HG03196 (cell line): ENCODE results near the gene MUC7.
"Not testable (repeated sequence)": the region's sequence is repeated elsewhere in the genome, so short reads cannot be mapped to it uniquely, and the experiment has no call there.

ENCODE experiments used
- ATAC-seq: cut with Tn5 transposase; IDR thresholded peaks from one replicate; pipeline ENCODE4 v1.9.1; 2021; ENCODE audit not compliant: unreplicated experiment

The MUC7 gene

DNA sequence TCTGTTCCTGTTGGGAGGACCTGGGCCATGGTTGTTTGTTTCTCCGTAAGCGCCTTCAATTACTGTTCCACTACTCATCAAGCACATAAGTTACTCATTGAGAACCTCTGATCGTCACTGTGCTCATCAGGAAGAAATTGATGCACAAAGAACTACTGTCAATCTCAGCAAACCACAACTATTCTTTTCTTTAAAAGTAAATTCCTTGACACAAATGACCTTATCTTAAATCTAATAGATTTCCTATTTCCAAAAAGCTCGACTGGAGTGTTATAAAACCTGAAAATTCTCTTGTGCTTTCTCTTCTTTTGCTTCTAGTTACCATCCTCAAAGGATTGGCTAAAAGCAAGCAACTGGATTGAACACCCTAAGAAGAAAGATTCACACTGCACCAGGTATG is at the start of gene MUC7:
Gene MUC7 (plus strand): TSS at position 301 of the 400 bp plus-strand sequence. CDS start 1,825 bp downstream, outside the sequence.
- no peak for ATAC-seq

DNA sequence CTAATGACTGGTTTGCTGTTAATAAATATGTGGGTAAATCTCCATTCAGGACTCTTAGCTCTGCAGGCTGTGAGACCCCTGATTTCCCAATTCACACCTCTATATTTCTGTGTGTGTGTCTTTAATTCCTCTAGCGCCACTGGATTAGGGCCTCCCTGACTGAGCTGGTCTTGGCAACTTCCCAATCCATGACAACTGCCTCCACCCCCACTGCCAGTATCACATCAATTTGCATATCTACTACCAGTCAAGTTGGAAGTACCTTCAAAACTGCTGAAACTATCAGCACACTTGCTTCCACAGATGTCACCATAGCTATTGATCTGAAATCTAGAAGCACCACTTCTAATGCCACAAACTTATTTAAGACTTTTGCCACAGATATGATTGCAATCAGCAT is 46.7 kb upstream of the MUC7 start:
- no peak for ATAC-seq

DNA sequence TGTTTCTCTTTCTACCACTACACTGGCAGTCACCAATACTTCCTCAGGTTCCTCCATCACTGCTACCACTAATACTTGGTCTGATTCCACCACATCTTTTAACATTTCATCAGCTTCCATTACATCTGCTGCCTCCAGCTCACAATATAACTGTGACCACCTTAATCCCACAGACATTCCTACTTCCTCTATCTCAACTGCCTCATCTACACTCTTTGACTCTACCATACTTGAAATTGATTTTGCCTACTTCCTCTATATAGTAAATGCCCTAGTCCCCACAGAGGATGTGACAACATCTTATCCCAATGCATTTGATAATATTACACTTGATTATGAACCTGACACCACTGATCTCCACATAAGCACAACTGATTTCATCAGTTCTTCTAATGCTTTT is 45.2 kb upstream of the MUC7 start:
- no peak for ATAC-seq

DNA sequence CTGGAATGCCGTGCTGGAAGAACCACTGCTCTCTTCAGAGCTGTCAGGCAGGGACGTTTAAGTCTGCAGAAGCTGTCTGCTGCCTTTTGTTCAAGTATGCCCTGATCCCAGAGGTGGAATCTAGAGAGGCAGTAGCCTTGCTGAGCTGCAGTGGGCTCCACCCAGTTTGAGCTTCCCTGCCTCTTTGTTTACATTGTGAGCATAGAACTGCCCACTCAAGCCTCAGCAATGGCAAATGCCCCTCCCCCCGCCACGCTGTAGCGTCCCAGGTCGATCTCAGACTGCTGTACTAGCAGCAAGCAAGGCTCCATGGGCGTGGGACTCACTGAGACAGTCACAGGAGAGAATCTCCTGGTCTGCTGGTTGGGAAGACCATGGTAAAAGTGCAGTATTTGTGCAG is 34.8 kb upstream of the MUC7 start:
- no peak for ATAC-seq

DNA sequence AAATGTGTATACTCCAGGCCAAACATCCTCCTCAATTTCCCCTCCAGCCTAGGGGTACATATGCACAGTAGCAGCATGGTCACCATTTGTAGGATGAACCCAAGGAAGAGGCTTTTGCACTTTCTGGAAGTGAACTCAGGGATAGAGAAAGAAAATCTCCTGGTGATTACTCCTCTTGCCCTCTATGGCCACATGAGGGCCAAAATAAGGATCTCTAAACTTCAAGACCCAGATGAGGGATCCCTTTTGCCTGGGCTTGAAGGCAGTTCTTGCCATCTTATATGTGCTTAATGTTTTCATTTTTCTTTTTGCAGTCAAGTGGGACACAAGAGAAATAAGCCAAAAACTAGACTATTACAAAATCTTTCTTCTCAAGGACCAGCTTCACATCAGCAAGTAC is 29.5 kb upstream of the MUC7 start:
- no peak for ATAC-seq

DNA sequence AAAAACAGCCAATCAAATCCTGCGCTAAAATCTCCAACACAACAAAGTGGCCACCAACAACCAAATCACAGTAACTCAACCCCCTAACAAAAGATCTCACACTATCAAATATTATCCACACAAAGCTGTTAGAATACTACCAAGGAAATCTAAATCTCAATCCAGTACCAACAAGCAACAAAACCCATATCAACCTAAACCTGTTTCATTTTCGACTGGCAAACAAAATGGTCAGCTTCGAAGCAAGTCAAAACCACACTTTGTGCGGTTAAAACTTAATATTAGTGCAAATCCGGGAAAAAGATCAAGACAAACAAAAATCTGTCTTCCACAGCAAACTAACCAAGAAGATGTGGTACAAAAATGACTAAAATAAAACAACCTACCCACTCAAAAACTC is 28.7 kb upstream of the MUC7 start:
- no peak for ATAC-seq

DNA sequence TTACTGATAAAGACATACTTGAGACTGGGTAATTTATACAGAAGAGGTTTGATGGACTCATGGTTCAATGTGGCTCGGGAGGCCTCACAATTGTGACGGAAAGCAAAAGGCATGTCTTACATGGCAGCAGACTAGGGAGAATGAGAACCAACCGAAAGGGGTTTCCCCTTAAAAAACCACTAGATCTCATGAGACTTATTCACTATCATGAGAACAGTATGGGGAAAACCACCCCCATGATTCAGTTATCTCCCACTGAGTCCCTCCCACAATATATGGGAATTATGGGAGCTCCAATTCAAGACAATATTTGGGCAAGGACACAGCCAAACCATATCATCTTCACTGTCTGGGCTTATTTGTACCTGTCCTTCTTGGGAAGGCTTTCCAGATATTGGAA is 22.8 kb upstream of the MUC7 start:
- no peak for ATAC-seq

DNA sequence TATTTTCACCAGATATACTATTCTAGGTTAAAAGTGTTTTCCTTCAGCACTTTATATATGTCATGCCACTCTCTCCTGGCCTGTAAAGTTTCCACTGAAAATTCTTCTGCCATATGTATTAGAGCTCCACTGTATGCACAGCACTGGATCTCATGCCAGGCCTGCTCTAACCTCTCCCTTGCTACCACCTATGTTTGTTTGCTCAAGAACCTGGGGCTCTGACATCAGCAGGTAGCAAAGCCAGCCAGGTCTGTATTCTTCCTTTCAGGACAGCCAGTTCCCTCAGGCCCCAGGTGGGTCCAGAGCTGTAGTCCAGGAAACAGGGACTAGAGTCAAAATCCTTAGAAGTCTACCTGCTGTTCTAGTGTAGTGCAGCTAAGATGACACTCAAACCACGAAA is 19.1 kb upstream of the MUC7 start:
- no peak for ATAC-seq

DNA sequence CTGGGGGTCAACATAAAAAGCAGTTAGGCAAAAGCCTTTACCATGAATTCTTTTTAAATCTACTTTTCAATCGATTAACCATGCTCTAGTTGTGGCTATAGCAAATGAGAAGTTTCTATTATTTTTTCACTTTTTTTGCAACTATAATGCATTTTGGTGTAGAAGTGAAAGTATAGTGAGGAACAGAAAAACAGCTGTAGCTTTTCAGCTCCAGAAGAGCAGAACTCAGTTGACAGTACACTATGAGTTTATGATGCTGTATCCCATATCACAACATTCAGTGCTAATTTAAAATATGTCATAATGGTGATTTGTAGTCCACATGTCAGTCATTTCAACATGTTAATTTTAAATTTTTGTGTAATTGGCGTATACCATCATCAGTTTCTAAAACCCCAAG is 8.7 kb upstream of the MUC7 start:
- ATAC-seq = no peak

DNA sequence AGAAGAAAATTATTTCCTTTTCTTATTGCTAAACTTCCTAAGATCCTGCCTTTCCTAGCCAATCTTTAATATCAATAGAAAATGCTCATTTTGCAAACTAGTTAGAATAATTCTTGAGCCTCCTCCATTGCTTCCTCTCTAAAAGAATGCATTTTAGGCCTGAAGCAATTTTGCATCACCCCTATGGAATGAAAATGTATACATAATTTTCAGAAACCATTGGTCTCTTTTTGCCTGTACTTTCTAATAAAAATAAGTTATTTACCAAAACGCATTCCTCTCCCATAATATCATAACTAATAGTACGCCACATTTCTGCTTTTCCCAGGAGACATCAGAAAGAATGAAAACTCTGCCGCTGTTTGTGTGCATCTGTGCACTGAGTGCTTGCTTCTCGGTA is 1.7 kb downstream of the MUC7 start:
- no peak for ATAC-seq

DNA sequence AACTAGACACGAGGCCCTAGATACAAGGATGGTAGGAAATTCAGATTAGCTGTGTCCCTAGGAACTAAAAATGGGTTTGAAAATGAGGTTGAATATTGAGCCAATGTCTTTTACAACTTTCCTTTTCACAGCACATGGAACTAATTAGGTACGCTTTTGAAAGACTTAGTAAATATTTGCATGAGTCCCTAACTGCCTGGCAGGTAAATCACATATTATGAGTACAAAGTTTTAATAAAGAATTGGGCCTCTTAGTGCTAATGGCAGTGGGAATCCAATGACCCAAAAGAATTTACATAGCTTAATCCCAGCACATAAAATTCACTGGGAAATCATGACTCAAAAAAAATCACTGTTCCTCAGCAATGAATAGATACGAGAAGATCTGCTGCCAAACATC is 16.8 kb downstream of the MUC7 start:
- ATAC-seq = no peak

DNA sequence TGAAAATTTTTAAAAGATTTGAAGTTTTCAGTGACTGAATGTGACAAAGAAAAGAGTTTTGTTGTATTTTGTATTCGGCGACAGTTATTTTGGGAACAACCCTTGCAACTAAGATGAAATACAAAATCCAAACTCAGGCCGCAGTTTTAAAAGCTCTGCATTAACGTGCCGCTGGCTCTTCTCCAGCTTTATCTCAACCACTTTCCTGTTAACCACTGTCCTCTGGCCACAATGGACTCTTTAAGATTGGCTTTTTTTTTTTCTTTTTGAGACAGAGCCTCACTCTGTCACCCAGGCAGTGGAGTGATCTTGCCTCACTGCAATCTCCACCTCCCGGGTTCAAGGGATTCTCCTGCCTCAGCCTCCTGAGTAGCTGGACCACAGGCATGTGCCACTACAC is 24.2 kb downstream of the MUC7 start:
- no peak for ATAC-seq

DNA sequence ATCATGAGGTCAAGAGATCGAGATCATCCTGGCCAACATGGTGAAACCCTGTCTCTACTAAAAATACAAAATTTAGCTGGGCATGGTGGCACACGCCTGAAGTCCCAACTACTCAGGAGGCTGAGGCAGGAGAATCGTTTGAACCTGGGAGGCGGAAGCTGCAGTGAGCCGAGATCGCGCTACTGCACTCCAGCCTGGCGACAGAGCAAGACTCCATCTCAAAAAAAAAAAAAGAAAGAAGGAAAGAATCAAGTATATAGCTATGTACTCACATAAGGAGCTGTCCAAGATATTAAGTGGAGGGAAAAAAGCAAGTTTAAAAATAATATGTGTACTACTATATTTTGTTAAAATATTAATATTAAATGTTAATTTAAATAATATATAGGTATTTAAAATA is 29.8 kb downstream of the MUC7 start:
- not testable (repeated sequence) for ATAC-seq

DNA sequence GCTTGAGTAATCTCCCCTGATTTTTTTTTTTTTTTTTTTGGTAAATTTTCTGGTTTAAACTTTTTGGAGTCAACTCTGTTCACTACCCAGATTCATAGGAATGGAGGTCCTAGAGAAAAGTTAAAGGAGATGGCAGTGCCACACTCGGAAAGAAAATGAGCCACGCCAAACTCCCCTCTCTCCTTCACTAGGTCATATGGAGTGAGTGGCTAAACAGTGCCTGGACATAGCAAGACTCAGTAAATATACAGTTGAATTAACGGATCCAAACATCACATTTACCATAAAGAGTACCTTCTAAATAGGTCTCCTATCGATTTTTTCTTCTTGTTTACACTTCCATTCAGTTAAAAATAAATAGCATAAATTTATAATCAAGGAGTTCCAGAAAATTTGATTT is 32.7 kb downstream of the MUC7 start:
- ATAC-seq = no peak

DNA sequence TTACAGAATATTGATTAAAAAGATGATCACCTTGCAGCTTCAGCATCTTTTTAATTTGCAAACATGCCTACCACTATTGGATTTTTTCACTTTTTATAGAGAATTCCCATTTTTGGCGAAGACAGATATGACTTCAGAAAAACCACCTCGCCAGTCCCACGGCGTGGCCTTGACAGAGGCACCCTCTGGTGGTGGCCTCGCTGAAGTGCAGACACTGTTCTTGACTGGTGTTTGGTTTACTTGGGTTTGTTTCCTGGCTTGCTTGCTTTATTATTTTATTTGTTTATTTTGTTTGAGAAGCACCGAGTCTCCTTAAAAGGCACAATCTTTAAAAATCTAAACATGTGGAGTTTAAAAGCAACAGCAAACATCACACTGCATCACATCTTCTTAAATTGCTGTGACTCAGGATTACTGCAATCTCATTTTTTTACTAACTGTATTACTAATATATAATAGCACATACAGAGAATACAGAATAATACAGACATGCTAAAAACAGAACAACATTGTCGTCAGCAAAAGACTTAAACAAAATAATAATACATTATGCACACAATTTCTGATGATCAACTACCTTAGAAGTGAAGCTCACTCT is 33.3 kb downstream of the MUC7 start:
- peak; percentile 85 for ATAC-seq

DNA sequence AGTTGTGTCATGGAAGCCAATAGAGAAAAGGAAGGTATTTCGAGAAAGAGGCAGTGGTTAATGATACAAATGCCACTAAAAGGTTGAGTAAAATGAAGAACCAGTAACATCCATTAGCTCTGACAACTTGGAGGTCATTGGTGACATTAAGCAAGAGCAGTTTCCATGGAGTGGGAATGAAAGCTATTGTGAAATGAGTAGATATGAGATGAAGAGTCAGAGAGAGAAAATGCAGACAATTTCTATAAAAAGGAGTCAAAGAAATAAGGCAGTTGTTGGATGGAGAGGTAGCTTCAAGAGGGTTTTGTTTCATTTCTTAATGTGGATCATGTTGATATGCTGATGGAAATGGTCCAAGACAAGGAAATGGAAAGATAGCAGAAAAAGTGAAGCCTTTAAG is 36.8 kb downstream of the MUC7 start:
- no peak for ATAC-seq

DNA sequence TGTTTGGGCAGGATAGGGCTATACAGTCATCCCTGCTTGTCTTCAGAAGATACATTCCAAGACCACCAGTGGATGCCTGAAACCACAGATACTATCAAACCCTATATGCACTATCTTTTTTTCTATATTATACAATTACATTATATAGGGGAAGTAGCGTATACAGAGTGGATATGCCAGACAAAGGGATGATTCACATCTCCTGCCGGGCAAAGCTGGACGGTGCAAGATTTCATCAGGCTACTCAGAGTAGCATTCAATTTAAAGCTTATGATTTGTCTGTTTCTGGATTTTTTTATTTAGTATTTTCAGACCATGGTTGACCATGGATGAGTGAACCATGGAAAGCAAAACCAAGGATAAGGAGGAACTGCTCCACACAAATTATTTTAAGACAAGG is 39.4 kb downstream of the MUC7 start:
- ATAC-seq = no peak

DNA sequence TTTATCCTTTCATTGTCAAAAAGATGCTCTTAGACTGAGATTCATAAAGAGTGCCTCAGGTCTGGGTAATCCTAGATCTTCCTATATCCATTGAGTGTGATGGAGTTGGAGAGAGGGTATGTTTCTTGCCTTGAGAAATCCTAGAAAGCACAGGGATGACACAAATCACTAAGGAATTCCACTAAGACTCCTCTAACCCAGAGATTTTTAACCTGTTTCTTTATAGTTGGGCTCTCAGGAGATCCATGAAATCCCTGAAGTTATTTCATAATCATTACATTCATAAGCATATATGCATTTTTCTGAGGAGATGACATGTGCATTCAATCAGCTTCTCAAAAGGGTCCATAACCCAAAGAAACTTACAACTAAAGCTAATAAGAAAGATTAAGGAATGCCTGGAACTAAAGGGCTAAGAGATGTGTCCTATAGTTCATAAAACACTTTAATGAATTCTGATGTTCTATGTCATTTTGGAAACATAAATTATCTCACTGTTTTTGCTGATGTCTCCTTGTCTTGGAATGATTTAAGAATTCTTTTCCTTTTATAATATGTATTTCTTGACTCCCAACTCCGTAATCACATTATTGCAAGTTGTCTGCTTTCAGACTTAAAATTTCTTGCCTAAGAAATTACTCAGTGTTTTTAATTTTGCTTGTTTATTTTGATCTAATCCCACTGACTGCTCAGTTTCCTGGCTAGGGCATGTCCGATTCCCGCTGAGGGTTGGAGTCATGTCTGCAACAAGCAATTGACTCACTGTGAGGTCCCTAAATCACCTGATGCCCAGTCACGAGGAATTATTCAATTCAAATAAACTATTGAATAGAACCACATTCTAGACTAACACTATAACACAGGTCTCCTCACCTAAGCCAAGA is 43.6 kb downstream of the MUC7 start:
- no peak for ATAC-seq

DNA sequence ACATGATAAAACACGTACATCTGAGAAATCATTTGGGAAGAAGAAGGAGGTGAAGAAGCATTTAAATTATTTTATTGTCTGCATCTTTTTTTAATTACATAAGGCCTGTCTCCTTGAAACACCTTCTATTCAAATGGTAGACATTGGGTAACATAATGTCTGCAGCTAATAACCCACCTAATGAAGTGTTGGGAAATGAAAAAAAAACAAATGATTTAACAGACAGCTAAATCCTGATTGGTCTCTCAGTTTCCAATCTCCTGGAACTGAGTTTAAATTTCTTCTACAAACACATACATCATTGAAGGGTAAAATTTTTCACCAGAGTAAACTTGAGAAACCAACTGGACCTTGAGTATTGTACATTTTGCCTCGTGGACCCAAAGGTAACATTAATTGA is 46.3 kb downstream of the MUC7 start, which contains the start of gene AMTN:
Gene AMTN (plus strand): TSS at position 301 of the 400 bp plus-strand sequence. CDS start 209 bp downstream, outside the sequence.
- no peak for ATAC-seq

DNA sequence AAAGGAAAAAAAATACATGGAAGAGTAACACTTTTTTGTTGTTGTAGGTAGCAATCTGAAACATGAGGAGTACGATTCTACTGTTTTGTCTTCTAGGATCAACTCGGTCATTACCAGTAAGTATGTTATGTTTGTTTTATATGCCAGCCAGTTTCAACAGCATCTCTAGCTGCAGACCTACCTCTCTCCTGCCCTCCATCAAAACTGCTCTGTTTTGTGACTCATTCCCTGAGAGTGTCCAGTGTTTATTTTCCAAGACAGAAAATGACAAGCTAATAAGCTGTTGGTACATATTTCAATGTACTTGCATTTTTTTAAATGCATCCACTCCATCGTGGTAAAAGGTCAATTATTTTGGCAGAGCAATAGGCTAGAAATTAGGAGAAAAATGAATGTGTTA is 46.7 kb downstream of the MUC7 start:
- no peak for ATAC-seq

DNA sequence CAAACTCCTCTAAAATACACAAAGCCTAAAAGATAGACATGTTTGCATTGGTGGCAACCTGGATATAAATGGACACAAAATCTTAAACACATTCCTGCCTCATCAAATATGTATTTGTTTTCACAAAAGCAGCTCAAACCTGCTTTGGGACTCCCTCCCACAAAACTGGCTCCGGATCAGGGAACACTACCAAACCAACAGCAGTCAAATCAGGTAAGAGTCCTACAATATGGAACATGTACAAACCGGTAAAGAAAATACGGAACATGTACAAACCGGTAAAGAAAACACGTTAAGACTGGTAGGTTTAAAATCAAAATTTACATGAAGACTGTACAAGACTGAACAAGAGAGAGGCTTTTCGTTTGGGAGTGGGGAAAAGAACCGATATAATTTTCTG is 50.6 kb downstream of the MUC7 start:
- no peak for ATAC-seq

DNA sequence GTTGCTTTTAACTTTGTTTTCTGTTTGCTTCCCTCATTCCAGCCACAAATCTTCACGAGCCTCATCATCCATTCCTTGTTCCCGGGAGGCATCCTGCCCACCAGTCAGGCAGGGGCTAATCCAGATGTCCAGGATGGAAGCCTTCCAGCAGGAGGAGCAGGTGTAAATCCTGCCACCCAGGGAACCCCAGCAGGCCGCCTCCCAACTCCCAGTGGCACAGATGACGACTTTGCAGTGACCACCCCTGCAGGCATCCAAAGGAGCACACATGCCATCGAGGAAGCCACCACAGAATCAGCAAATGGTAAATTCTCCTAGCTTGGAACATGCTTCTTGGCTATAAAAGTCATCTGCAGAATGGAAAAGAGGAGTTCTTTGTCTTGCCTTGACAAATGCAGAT is 59.0 kb downstream of the MUC7 start:
- no peak for ATAC-seq

DNA sequence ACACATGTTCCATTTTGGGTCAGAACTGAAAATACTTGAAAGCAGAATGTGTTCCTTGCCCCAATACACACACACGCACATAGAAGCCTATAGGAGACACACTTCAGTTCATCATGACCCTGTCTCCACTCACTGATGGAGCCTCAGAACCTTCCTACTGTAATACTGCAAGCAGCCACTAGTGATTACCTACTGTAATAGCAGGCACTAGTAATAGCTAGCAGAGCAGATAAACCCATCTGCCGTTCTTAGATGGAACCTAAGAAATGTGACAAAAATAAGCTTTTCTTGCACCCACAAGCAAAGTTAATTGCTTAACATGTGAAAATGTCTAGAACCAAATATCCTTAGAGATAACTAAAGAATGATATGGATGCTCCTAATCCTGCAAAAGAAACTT is 60.0 kb downstream of the MUC7 start:
- ATAC-seq = no peak
